Measurements from ENCODE around the gene ZNRF1. TPM values are rescaled to one million over a fixed set of nuclear protein-coding genes. Genes with fewer than 3 reads are reported as not detected.
"Not testable (repeated sequence)": the region's sequence is repeated elsewhere in the genome, so short reads cannot be mapped to it uniquely, and the experiment has no call there.

The ZNRF1 gene
- total and polyA plus RNA-seq, 5 donors from 2014 or later = 3.2 to 15.1 (median 6.2) TPM

GRCh38 chr16:75013123-75013522 lies 14.3 kb downstream of the ZNRF1 start:
- peak overlapping the region in 3 of 4 donors; percentile 82 to 86 (median 83) for H3K4me3 Mint-ChIP-seq
- H3K36me3 ChIP-seq (ENCODE audit: control insufficient read depth, insufficient read depth, low read length); H3K9me3 ChIP-seq (ENCODE audit: control insufficient read depth in 2 of 2, low read length in 2 of 2); H3K9me3 Mint-ChIP-seq; DNase-seq; ATAC-seq (ENCODE audit: low read depth in 2 of 2); H3K27me3 ChIP-seq (ENCODE audit: control insufficient read depth, insufficient read depth, low read length); H3K36me3 Mint-ChIP-seq; H3K27me3 Mint-ChIP-seq: not testable (repeated sequence)
- Histone ChIP-seq H3K27ac (ENCODE audit: insufficient read depth, low read length, poor library complexity, severe bottlenecking) (peak overlapping the region; percentile 74), H3K4me3 (ENCODE audit: low read depth, low read length) (peak overlapping the region; percentile 74), H3K4me1 (ENCODE audit: control insufficient read depth, insufficient read depth, low read length, poor library complexity, severe bottlenecking) (peaks cover 16% of the 10 kb centered on the region)
- peak overlapping the region; percentile 71 to 89 (median 87) for H3K27ac Mint-ChIP-seq
- peaks cover 15 to 55% (median 19%) of the 10 kb centered on the region in 4 donors for H3K4me1 Mint-ChIP-seq

GRCh38 chr16:75014318-75014717 lies 15.5 kb downstream of the ZNRF1 start:
- peak overlapping the region in 1 of 4 donors; percentile 30 for H3K4me3 Mint-ChIP-seq
- peaks cover 12 to 57% (median 21%) of the 10 kb centered on the region in 4 donors for H3K4me1 Mint-ChIP-seq
- ATAC-seq (ENCODE audit: low read depth in 2 of 2) = no peak
- DNase-seq = no peak
- H3K36me3 Mint-ChIP-seq = no peaks in the 10 kb centered on the region
- Histone ChIP-seq H3K27ac (ENCODE audit: insufficient read depth, low read length, poor library complexity, severe bottlenecking) (no peak overlapping the region), H3K36me3 (ENCODE audit: control insufficient read depth, insufficient read depth, low read length) (no peaks in the 10 kb centered on the region), H3K4me3 (ENCODE audit: low read depth, low read length) (no peak overlapping the region), H3K27me3 (ENCODE audit: control insufficient read depth, insufficient read depth, low read length) (no peaks in the 10 kb centered on the region), H3K4me1 (ENCODE audit: control insufficient read depth, insufficient read depth, low read length, poor library complexity, severe bottlenecking) (peaks cover 16% of the 10 kb centered on the region), H3K9me3 (ENCODE audit: control insufficient read depth in 2 of 2, low read length in 2 of 2) (no peaks in the 10 kb centered on the region)
- H3K9me3 Mint-ChIP-seq = no peaks in the 10 kb centered on the region
- H3K27me3 Mint-ChIP-seq = no peaks in the 10 kb centered on the region
- H3K27ac Mint-ChIP-seq = peak overlapping the region in 1 of 3 donors; percentile 90

DNA sequence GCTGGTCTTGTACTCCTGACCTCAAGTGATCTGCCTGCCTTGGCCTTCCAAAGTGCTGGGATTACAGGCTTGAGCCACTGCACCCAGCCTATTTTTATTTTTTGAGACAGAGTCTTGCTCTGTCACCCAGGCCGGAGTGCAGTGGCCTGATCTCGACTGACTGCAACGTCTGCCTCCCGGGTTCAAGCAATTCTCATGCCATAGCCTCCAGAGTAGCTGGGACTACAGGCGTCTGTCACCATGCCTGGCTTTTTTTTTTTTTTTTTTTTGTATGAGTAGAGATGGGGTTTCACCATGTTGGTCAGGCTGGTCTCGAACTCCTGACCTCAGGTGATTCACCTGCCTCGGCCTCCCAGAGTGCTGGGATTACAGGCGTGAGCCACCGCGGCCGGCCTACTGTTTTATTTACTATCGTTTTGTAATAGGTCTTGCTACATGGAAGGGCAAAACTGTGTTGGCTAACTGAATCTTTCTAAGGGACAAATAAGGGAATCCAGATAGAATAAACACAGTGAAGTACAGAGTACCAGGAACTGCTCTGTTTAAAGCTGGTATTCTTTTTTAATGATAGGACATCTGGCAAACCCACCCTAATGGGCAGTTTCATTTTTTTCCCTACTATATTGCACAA lies 17.7 kb downstream of the ZNRF1 start:
- not testable (repeated sequence) for DNase-seq; H3K27me3 ChIP-seq (ENCODE audit: control insufficient read depth, insufficient read depth, low read length); H3K27me3 Mint-ChIP-seq; H3K36me3 ChIP-seq (ENCODE audit: control insufficient read depth, insufficient read depth, low read length); H3K9me3 Mint-ChIP-seq; H3K4me3 Mint-ChIP-seq; H3K4me3 ChIP-seq (ENCODE audit: low read depth, low read length); H3K27ac ChIP-seq (ENCODE audit: insufficient read depth, low read length, poor library complexity, severe bottlenecking); H3K27ac Mint-ChIP-seq; ATAC-seq (ENCODE audit: low read depth in 2 of 2); H3K9me3 ChIP-seq (ENCODE audit: control insufficient read depth in 2 of 2, low read length in 2 of 2); H3K36me3 Mint-ChIP-seq
- H3K4me1 ChIP-seq (ENCODE audit: control insufficient read depth, insufficient read depth, low read length, poor library complexity, severe bottlenecking) = peaks cover 14% of the 10 kb centered on the region
- H3K4me1 Mint-ChIP-seq = peaks cover 12 to 51% (median 20%) of the 10 kb centered on the region in 4 donors

DNA sequence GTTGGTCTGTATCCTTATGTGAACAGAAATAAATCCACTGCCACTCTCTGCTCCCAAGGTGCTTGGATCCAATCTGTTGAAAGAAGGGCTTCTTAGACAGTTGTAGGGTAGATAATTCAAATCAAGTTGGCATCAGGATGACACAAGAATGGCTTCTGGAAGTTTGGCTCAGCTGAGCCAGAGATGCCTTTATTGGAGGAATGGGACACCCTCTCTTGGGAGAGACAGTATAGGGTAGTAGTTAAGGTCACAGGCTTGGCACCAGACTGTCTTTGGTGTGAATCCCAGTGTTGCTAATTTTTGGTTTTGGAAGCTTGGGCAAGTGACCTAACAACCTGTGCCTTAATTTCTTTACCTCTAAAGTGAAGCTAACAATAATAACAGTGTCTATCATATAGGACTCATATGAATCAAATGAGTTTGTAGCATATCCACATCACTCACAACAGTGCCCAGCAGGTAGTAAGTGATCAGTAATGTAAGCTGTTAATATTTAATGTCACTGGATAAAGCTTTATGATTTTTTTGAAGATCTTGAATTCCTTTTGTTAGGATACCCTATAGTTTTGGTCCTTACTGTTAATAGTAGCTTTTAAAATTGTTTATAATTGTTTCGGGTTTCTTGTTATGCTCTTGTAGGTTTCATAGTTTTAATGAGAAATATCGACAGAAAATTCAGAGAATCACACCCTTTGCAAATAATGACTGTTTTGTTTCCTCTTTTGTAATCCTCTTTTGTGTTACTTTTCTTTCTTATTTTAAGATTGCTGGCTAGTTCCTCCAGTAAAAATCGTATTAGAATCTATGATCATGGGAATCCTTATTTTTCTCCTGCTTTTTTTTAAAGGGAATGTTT lies 19.1 kb downstream of the ZNRF1 start:
- Mint-ChIP-seq H3K9me3 (peaks cover 0 to 16% (median 1%) of the 10 kb centered on the region in 7 donors), H3K36me3 (no peaks in the 10 kb centered on the region), H3K27me3 (no peaks in the 10 kb centered on the region), H3K27ac (peak overlapping the region in 2 of 3 donors; percentile 7 to 73), H3K4me1 (peaks cover 5 to 38% (median 10%) of the 10 kb centered on the region in 4 donors), H3K4me3 (no peak overlapping the region)
- H3K9me3 ChIP-seq (ENCODE audit: control insufficient read depth in 2 of 2, low read length in 2 of 2) = peaks cover 4 to 7% of the 10 kb centered on the region in 2 experiments
- no peak overlapping the region for H3K27ac ChIP-seq (ENCODE audit: insufficient read depth, low read length, poor library complexity, severe bottlenecking)
- H3K4me3 ChIP-seq (ENCODE audit: low read depth, low read length) = no peak overlapping the region
- ATAC-seq (ENCODE audit: low read depth in 2 of 2) (no peak), DNase-seq (no peak)
- H3K4me1 ChIP-seq (ENCODE audit: control insufficient read depth, insufficient read depth, low read length, poor library complexity, severe bottlenecking) = peaks cover 2% of the 10 kb centered on the region
- H3K36me3 ChIP-seq (ENCODE audit: control insufficient read depth, insufficient read depth, low read length) = no peaks in the 10 kb centered on the region
- H3K27me3 ChIP-seq (ENCODE audit: control insufficient read depth, insufficient read depth, low read length) = no peaks in the 10 kb centered on the region

DNA sequence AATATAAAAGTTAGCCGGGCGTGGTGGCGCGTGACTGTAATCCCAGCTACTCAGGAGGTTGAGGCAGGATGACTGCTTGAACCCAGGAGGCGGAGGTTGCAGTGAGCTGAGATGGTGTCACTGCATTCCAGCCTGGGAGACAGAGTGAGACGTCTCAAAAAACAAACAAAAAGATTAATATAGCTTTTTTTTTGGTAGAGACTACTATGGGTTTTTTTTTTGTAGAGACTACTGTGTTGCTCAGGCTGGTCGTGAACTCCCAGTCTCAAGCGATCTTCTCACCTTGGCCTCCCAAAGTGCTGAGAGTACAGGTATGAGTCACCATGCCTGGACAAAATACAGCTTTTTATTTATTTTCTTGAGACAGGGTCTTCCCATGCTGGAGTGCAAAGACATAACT lies 20.2 kb downstream of the ZNRF1 start:
- peaks cover 5 to 33% (median 8%) of the 10 kb centered on the region in 4 donors for H3K4me1 Mint-ChIP-seq

GRCh38 chr16:75019586-75019985 lies 20.8 kb downstream of the ZNRF1 start:
- Mint-ChIP-seq H3K36me3 (no peaks in the 10 kb centered on the region), H3K4me3 (no peak overlapping the region), H3K9me3 (peaks cover 0 to 16% (median 1%) of the 10 kb centered on the region in 7 donors), H3K27ac (peak overlapping the region in 1 of 3 donors; percentile 21), H3K27me3 (no peaks in the 10 kb centered on the region), H3K4me1 (peaks cover 10 to 35% (median 14%) of the 10 kb centered on the region in 4 donors)
- Histone ChIP-seq H3K4me3 (ENCODE audit: low read depth, low read length) (no peak overlapping the region), H3K36me3 (ENCODE audit: control insufficient read depth, insufficient read depth, low read length) (no peaks in the 10 kb centered on the region), H3K27ac (ENCODE audit: insufficient read depth, low read length, poor library complexity, severe bottlenecking) (no peak overlapping the region), H3K27me3 (ENCODE audit: control insufficient read depth, insufficient read depth, low read length) (no peaks in the 10 kb centered on the region), H3K9me3 (ENCODE audit: control insufficient read depth in 2 of 2, low read length in 2 of 2) (peaks cover 4 to 7% of the 10 kb centered on the region in 2 experiments), H3K4me1 (ENCODE audit: control insufficient read depth, insufficient read depth, low read length, poor library complexity, severe bottlenecking) (peaks cover 4% of the 10 kb centered on the region)
- ATAC-seq (ENCODE audit: low read depth in 2 of 2) (no peak), DNase-seq (no peak)

More for the DNA sequence above, 20.2 kb downstream of the ZNRF1 start:
- ATAC-seq (ENCODE audit: low read depth in 2 of 2) (no peak), DNase-seq (no peak)
- Mint-ChIP-seq H3K36me3 (no peaks in the 10 kb centered on the region), H3K27me3 (no peaks in the 10 kb centered on the region), H3K9me3 (peaks cover 0 to 16% (median 1%) of the 10 kb centered on the region in 7 donors), H3K4me3 (no peak overlapping the region), H3K27ac (no peak overlapping the region)
- Histone ChIP-seq H3K9me3 (ENCODE audit: control insufficient read depth in 2 of 2, low read length in 2 of 2) (peaks cover 4 to 7% of the 10 kb centered on the region in 2 experiments), H3K4me3 (ENCODE audit: low read depth, low read length) (no peak overlapping the region), H3K27ac (ENCODE audit: insufficient read depth, low read length, poor library complexity, severe bottlenecking) (no peak overlapping the region), H3K4me1 (ENCODE audit: control insufficient read depth, insufficient read depth, low read length, poor library complexity, severe bottlenecking) (no peaks in the 10 kb centered on the region), H3K36me3 (ENCODE audit: control insufficient read depth, insufficient read depth, low read length) (no peaks in the 10 kb centered on the region), H3K27me3 (ENCODE audit: control insufficient read depth, insufficient read depth, low read length) (no peaks in the 10 kb centered on the region)

DNA sequence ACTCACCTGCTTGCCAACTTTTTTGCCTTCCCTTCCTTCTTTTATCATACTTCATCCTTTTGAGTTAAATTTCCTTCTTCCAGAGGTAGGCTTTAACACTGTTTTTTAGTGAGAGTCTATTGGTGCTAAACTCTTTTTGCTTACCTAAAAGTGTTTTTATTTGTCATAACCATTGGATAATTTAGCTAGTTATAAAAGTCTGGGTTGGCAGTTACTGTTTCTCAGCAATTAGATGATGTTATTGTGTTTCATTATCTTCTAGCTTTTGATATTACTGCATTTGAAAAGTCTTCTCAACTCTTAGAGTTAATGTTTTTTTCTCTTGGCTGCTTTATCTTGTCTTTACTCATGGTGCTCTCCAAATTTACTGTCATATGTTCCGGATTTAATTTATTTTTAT lies 22.6 kb downstream of the ZNRF1 start:
- ATAC-seq (ENCODE audit: low read depth in 2 of 2) (no peak), DNase-seq (no peak)
- peaks cover 4 to 7% of the 10 kb centered on the region in 2 experiments for H3K9me3 ChIP-seq (ENCODE audit: control insufficient read depth in 2 of 2, low read length in 2 of 2)
- no peaks in the 10 kb centered on the region for H3K36me3 ChIP-seq (ENCODE audit: control insufficient read depth, insufficient read depth, low read length)
- Mint-ChIP-seq H3K36me3 (no peaks in the 10 kb centered on the region), H3K27me3 (no peaks in the 10 kb centered on the region), H3K4me1 (peaks cover 17 to 42% (median 20%) of the 10 kb centered on the region in 4 donors), H3K9me3 (peaks cover 0 to 16% (median 1%) of the 10 kb centered on the region in 7 donors), H3K27ac (no peak overlapping the region), H3K4me3 (no peak overlapping the region)
- no peak overlapping the region for H3K4me3 ChIP-seq (ENCODE audit: low read depth, low read length)
- peaks cover 10% of the 10 kb centered on the region for H3K4me1 ChIP-seq (ENCODE audit: control insufficient read depth, insufficient read depth, low read length, poor library complexity, severe bottlenecking)
- H3K27ac ChIP-seq (ENCODE audit: insufficient read depth, low read length, poor library complexity, severe bottlenecking) = no peak overlapping the region
- H3K27me3 ChIP-seq (ENCODE audit: control insufficient read depth, insufficient read depth, low read length) = no peaks in the 10 kb centered on the region

All from CD4-positive, CD25-positive, alpha-beta regulatory T cell (primary cell).